ENCODE data around the gene SHLD2.
"Not testable (repeated sequence)": the region's sequence is repeated elsewhere in the genome, so short reads cannot be mapped to it uniquely, and the experiment has no call there.

DNA sequence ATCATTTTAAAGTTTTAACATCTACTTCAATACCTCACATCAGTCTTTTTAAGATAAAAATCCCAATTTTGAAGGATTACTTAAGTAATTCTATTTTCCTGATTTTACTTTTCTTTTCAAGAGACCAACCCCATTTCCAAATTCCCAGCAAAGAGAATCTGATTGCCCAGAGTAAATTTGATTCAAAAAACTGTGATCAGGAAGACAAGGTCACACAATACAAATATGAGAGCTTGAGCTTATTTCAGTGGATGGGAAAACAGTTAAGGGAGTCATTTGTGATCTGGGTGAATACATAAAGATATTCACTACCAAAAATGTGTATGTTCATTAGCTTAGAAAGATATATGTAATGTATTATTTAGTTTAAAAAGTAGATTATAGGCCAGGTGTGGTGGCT lies 77.2 kb downstream of the SHLD2 start:
- not testable (repeated sequence) for TF ChIP-seq POLR2A, POLR2AphosphoS5, EP300 (IDR thresholded peaks at IDR 0.05)
- TF ChIP-seq, protein P1, sequence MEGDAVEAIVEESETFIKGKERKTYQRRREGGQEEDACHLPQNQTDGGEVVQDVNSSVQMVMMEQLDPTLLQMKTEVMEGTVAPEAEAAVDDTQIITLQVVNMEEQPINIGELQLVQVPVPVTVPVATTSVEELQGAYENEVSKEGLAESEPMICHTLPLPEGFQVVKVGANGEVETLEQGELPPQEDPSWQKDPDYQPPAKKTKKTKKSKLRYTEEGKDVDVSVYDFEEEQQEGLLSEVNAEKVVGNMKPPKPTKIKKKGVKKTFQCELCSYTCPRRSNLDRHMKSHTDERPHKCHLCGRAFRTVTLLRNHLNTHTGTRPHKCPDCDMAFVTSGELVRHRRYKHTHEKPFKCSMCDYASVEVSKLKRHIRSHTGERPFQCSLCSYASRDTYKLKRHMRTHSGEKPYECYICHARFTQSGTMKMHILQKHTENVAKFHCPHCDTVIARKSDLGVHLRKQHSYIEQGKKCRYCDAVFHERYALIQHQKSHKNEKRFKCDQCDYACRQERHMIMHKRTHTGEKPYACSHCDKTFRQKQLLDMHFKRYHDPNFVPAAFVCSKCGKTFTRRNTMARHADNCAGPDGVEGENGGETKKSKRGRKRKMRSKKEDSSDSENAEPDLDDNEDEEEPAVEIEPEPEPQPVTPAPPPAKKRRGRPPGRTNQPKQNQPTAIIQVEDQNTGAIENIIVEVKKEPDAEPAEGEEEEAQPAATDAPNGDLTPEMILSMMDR (IDR thresholded peaks at IDR 0.05), result not testable (repeated sequence)

Measured in suprapubic skin (tissue), 4 donors.